ENCODE measurements around the gene PIAS1.
"Not testable (repeated sequence)": the region's sequence is repeated elsewhere in the genome, so short reads cannot be mapped to it uniquely, and the experiment has no call there.

The PIAS1 gene

DNA sequence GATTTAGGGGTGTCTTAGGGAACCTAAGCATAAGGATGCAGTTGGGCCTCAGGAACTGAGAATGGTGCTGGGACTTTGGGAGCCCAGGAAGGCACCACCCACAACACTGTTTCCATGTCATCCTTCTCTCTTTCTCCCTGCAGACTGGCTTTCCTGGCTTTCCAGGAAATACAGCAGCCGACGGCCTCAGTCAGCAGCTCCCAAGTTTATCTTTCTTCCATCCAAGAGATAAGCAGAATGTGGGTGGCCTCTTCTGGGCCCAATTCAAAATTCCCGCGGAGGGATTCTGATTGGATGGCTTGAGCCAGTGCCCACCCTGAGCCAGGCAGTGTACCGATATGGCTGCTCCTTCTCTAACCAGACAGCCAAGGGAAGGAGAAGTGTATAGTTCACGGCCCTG is 179.9 kb downstream of the PIAS1 start:
- DNase-seq (ENCODE audit: low read depth, low spot score): no peak

- DNase-seq (ENCODE audit: low read depth, low spot score): not testable (repeated sequence)
These were observed 180.4 kb downstream of the PIAS1 start for GRCh38 chr15:68234520-68234919.

DNA sequence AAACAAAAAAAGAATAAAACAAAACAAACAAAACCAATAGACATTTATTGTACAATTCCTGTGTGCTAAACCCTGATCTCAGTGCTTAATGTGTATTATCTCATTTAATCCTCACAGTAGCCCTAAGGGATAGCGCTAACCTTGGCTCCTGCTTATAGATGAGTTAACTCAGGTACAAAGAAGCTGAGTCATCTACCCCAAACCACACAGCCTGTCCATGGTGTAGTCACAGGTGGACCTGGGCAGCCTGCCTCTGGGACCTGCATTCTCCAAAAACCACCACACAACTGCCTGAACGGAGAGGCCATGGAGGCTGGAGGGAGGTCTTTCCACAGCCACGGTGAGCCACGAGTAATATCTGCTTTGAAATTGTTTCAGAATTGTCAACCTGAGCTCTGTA is 180.9 kb downstream of the PIAS1 start:
- no peak for DNase-seq (ENCODE audit: low read depth, low spot score)

GRCh38 chr15:68239025-68239424 is 184.9 kb downstream of the PIAS1 start:
- DNase-seq (ENCODE audit: low read depth, low spot score): no peak

GRCh38 chr15:68241088-68241935 is 187.2 kb downstream of the PIAS1 start:
- DNase-seq (ENCODE audit: low read depth, low spot score): no peak

Measured in activated CD4-positive, CD25-positive, alpha-beta regulatory T cell treated with anti-CD3 and anti-CD28 coated beads, Interleukin-2, amount 50 U/mL, for 16 hours (primary cell).